Middle frontal gyrus (tissue), 1 donor: Measurements from ENCODE around the gene TADA2A.
"Not testable (repeated sequence)": the region's sequence is repeated elsewhere in the genome, so short reads cannot be mapped to it uniquely, and the experiment has no call there.

Experiments used
- DNase-seq: peaks from one replicate; pipeline ENCODE4 v3.0.0-alpha.2; 2015; ENCODE audit warnings: low spot score; ENCODE audit errors: extremely low spot score

Gene TADA2A

DNA sequence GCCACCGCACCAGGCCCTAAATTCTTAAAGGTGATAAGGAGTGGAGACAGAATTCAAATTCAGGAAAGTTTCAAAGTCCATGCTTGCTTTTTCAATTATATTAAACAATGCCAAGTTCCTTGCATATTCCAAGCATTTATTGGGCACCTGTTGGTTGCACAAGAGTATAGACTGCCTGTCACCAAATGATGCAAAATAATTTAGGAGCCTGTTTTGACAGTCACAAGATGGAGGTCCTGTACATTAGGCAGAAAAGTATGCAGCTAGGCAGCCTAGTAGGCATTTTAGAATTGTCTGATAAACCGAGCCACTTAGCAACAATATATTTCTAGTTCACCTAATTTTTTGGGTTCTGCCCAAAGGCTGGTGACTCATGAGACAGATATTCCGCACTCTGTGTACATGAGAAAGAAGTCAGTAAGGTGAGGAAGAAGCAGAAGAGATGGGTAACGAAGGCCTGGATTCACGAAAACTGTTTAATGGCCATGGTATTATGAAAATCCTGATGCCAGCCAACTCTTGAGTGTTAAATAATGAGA is 7.4 kb upstream of the TADA2A start:
- no peak for DNase-seq

DNA sequence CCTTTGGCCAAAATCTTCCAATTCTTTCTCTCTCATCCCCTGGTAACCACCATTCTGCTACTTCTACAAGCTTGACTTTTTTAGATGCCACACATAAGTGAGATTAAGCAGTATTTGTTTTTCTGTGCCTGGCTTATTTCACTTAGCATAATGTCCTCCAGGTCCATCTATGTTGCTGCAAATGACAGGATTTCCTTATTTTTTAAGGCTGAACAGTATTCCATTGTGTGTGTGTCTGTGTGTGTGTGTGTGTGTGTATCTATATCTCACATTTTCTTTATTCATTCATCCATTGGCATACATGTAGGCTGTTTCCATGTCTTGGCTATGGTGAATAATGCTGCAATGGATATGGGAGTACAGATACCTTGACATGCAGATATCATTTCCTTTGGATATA is 6.2 kb upstream of the TADA2A start:
- no peak for DNase-seq

DNA sequence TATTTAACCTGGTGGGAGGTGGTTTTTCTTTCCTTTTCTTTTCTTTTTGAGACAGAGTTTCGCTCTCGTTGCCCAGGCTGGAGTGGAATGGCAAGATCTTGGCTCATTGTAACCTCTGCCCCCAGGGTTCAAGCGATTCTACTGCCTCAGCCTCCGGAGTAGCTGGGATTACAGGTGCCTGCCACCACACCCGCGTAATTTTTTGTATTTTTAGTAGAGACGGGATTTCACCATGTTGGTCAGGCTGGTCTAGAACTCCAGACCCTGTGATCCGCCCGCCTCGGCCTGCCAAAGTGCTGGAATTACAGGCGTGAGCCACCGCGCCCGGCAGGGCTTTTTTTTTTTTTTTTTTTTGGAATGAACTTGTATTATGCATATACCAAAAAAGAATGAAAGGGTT is 1.2 kb upstream of the TADA2A start:
- not testable (repeated sequence) for DNase-seq

DNA sequence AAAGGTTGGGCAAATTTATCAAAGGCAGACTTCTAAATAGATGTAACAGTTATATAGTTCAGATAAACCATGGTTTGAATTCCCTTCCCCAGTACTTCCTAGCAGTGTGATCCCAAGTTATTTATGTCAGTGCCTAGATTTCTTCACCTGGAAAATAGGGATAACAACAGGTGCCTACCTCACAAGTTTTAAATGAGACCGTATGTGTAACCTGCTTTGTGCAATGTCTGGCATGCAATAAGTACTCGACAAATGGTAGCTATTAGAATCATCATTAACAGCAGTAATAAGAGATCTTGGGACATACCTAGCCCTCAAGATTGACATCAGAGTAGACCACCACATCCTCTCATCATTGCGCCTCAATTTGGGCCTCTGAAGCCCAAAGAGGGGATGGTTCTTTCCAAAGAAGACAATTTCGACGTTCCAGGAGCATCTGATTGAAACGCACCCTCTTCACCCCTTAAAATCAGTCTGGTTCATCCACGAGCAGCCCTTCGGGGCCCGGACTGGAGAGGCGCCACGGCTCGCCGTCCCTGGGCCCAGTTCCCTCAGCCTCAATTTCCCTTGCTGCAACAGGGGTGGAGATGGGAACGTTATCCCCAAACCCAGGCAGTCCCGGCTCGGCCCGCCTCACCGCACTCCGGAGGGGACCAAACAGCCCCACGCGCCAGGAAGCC is 591 bp upstream of the TADA2A start:
- no peak for DNase-seq

DNA sequence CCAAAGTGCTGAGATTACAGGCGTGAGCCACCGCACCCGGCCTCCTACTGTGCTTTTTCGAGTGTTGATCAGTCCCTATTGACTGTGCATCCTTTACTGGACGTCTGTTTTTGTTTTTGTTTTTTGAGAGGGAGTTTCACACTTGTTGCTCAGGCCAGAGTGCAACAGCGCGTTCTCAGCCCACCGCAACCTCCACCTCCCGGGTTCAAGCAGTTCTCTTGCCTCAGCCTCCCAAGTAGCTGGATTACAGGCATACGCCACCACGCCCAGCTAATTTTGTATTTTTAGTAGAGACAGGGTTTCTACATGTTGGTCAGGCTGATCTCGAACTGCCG is 1.4 kb downstream of the TADA2A start:
- DNase-seq: not testable (repeated sequence)

DNA sequence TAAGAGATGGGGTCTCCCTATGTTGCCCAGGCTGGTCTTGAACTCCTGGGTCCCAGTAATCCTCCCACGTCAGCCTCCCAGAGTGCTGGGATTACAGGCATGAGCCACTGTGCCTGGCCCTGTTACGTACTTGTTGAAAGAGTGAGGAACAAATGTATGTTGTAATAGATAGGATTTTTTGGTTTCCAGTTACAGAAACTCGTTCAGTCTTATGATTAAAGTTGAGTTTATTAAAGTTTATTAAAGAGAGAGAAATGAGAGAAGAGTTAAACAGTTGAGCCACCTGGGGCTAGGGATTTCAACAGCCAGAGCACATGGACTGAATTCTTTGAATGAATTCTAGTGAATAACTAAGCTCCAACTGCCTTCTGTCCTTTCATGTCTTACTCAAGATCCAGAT is 3.7 kb downstream of the TADA2A start:
- no peak for DNase-seq

DNA sequence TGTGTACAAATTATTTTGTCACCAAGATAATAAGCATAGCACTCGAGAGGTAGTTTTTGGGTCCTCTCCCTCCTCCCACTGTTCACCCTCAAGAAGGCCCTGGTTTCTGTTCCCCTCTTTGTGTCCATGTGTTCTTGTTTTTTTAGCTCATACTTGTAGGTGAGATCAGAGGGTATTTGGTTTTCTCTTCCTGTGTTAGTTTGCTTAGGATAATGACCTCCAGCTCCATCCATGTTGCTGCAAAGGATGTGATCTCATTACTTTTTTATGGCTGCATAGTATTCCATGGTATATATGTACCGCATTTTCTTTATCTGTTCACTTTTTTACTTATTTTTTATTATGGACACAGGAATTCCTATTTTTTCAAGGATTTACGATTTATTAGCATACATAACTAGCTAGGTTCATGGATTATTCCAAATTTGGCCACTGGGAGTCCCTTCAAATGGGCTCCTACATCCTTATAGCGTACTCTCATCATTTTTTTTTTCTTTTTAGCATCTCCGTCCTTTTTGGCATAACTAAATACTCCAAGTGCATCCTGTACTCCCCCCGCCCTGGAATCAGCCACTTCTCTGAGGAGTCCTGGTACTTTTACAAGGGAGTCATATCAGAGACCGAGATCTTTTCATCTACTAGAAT is 7.3 kb downstream of the TADA2A start:
- no peak for DNase-seq

DNA sequence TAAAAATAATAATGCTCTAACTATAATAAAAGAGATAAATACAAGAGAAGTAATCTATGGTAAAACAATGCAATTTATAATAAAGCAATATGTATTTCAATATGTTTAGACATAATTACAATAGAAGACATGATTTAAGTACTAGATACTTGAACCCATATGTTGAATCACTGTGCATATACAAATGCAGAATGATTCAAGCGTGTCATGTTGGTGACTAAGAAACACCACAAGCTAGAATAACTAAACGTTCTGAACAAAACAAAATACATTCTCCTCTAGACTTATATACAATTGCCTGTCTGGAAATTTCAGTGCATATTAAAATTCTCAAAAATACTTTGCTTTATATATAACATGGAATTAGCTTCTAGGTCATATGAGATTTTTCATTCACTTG is 11.2 kb downstream of the TADA2A start:
- no peak for DNase-seq

DNA sequence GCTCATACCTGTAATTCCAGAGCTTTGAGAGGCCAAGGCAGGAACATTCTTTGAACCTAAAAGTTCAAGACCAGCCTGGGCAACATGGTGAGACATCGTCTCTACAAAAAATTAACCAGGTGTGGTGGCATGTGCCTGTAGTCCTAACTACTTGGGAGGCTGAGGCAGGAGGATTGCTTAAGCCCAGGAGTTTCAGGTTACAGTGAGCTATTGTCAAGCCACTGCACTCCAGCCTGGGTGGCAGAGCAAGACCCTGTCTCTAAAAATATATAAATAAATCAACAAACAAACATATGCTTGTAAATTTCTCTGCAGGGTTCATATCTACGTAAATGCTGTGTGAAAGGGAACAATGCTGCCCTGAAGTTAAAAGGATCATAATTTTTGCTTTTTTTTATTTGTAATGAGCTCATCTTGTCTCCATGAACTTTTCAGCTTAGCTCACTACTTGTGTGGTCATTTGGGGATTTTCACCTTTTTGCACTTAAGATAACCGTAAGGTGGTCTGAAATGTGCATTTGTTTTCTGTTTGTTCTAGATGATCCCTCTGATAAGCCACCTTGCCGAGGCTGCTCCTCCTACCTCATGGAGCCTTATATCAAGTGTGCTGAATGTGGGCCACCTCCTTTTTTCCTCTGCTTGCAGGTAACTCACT is 16.4 kb downstream of the TADA2A start:
- DNase-seq: no peak

DNA sequence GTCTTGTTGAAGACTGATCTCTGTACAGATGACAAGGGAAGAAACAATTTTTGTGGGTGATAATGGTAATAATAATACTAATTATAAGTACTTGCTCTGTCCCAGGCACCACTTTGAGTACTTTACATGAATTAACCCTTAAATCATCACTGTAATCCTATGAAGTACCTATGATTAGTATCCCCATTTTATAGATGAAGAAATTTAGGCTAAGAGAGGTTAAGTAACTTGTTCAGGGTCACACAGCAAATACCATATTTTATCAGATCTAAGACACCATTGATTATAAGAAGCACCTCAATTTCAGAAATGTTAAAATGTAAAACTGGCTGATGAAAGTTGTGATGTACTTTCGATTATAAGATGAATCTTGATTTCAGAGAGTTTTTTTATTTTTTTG is 18.6 kb downstream of the TADA2A start:
- no peak for DNase-seq

DNA sequence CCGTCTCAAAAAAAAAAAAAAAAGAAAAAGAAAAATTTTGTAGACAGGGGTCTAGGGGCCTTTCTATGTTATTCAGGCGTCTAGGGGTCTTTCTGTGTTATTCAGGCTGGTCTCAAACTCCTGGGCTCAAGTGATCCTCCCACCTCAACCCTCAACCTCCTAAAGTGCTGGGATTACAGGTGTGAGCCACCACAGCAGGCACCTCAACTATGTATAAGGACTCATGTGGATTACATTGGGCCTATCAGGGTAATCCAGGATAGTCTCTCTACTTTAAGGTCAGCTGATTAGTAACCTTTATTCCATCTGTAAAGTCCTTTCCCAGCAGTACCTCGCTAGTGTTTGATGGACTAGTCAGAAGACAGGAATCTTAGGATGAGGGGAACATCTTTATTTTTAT is 22.4 kb downstream of the TADA2A start:
- no peak for DNase-seq

DNA sequence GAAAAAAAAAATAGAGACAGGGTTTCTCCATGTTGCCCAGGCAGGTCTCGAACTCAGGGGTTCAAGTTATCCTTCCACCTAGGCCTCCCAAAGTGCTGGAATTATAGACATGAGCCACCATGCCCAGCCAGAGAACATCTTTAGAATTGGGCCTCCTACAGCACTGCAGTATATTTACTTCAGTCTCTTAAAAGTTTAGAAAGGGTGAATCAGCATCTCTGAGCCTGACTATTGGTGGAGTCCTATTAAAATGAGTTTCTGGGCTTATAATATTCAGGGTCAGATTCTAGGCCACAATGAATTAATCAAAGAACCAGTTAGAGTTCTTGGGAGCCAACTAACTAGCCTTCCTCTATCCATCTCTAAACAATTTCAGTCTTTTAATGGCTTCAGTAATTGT is 22.8 kb downstream of the TADA2A start:
- DNase-seq: no peak

DNA sequence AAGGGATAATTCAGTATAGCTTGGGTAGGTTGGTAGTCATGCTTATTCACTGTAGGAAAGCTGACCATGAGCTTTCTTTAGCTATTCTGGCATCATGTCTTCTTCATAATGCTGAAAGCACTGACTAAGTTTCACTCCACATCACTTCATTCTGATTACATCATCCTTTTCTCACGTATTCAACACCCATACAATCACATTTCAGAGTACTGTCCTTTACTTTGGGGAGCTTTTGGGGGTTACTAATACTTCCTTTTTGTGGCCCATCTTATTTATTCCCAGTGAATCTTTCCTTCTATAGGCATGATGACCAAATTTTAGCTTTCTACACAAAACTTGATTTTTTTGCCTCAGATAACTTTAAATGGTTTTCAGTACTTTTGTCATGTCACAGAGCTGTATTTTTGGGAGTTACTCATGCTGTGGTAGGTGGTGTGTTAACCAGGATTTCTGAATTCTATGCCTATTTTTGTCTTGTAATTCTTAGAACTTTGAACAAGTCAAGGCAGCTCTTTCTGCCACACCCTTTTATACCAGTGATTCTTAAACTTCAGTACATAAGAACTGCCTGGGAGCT is 23.5 kb downstream of the TADA2A start:
- no peak for DNase-seq

DNA sequence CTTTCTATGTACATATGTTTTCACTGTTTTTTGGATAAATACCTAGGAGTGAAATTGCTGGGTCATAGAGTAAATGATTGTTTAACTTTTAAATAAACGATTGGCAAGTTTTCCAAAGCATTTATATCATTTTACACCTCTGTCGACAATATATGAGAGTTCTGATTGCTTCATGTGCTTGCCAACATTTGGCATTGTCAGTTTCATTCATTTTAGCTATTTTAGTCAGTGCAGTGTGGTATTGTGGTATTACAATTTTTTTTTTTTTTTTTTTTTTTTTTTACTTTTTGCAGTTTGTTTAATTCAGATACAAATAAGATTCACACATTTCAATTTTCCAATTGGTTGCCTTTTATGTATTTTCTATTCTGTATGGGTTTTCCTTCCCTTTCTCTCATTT is 26.0 kb downstream of the TADA2A start:
- DNase-seq: no peak

DNA sequence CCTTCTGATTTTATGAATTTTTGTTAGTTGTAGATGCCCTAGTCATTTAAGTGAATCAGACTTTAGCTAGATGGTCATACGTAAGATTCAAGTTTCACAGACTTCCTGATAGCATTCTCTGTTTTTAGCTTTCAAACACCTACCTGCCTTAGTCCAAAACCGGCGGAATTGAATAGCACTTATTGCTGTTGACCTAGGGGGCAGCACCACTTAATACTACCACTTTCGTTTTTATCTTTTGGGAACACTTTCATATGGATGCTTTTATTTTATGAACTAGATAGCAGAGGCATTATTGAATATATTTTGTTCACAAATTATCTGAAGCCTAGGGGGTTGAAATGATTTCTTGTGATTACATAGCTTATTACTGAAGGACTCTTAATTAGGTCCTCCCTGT is 31.5 kb downstream of the TADA2A start:
- DNase-seq: no peak

DNA sequence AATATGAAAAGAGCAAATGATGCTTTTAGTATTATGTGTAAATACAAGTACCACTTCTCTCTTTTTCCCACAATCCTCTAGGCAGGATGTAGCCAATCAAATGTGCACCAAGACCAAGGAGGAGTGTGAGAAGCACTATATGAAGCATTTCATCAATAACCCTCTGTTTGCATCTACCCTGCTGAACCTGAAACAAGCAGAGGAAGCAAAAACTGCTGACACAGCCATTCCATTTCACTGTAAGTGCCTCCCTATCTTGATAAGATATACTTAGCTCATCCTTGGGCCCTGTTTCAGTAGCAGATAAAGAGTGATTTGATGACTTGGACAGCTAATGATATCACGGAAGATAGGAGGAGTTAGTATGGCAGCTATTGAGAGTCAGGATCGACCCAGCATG is 33.7 kb downstream of the TADA2A start:
- no peak for DNase-seq

DNA sequence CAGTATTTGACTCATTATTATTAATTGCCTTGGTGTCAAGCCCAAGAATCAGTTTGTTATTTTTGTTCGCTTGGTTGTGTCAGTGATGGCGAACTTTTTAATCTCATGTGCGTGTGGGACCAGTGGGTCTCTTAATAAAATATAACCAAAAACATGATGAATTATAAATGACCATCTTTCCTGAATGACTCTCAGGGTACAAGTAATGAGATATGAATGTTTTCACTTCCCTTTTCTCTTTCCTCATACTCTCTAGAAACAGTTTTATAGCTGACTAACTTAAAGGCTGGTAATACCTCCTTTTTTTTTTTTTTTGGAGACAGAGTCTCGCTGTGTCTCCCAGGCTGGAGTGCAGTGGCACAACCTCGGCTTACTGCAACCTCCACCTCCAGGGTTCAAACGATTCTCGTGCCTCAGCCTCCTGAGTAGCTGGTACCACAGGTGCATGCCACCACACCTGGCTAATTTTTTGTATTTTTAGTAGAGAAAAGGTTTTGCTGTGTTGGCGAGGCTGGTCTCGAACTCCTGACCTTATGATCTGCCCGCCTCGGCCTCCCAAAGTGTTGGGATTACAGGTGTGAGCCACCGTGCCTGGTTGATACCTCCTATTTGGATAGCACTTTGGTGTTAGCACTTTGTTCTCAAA is 34.8 kb downstream of the TADA2A start:
- not testable (repeated sequence) for DNase-seq

DNA sequence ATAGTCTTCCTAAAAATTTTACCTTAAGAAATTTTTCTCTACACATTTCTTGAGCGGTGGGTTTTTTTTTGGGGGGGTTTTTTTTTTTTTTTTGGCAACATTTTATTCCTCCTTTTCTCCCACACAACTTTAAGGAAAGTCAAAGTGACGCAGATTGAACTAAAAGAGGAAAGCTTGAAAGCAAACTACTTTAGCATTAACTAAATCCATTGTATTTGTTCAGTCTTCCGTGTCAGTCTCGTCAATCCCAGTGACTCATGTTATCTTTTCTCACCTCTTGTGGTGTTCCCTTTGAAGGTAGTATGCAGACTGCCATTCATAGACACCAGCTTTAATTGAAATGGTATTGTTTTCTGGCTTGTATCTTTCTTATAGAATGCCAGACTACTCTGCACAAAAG is 39.3 kb downstream of the TADA2A start:
- DNase-seq: no peak

DNA sequence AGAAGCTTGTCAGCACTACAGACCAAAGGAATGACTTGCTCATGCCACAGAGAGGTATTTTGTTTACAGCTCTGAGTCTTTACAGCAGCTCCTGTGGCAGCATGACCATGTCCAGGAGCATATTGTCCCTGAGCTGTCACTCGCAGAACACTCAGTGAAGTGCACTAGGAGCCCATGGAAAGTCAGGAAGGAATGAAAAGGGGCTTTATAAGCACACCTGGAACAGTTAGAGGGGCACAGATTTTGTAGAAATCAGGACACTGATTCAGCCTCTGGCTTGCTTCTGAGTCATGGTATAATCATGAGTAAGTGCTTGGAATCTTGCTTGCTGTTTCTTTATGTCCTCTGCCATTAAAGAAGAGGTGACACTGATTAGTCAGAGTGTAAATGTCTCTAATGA is 41.0 kb downstream of the TADA2A start:
- DNase-seq: no peak

DNA sequence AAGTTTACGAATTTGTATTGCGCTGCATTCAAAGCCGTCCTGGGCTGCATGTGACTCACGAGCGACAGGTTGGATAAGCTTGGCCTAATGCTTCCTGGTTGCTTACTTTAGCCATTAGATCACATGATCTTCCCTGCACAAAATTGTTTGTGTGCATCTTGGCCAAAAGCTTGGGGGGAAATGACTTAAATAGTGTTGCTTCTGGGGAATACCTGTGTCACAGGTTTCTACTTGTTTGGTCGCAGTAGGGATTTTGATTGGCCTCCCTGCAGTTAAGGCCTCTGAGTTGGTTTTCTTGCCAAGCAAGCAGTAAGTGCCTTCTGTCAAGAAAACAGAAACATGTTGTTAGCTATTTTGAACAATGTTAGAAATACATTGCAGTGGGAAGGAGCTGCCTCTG is 43.4 kb downstream of the TADA2A start:
- DNase-seq: no peak

DNA sequence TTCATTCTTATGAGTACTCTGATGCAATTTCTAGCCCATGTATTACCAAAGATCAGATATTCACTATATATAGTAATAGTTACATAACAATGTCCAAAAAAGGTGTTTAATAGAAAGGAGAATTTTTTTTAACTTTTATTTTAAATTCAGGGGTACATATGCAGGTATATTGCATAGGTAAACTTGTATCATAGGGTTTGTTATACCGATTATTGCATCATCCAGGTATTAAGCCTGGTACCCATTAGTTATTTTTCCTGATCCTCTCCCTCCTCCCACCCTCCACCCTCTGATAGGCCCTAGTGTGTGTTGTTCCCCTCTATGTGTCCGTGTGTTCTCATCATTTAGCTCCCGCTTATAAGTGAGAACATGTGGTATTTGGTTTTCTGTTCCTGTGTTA is 51.1 kb downstream of the TADA2A start:
- not testable (repeated sequence) for DNase-seq

DNA sequence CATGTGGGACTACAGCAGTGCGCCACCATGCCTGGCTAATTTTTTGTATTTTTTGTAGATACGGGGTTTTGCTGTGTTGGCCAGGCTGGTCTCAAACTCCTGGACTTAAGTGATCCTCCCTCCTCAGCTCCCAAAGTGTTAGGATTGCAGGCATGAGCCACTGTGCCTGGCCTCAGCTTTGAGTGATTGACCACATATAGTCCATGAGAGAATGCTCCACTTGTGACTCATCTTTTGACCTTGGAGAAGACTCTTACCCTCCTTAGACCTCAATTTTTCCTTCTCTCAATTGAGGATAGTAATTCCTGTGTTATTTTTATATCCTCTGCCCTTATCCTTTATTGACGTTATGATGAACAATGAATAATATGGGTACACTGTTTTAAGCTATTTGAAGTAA is 52.1 kb downstream of the TADA2A start:
- DNase-seq: no peak
